Glutamatergic neuron (in vitro differentiated cells): Measurements from ENCODE around the gene CEBPA. TPM values are rescaled to one million over a fixed set of nuclear protein-coding genes. Genes with fewer than 3 reads are reported as not detected.

ENCODE experiments used
- DNase-seq: peaks from one replicate; pipeline ENCODE4 v3.0.0; 2022
- H3K27ac Mint-ChIP-seq: one replicate; pipeline ENCODE4 v1.8.0; 2020; ENCODE audit warnings: mild to moderate bottlenecking, mixed read lengths, inconsistent platforms; ENCODE audit not compliant: unreplicated experiment
- H3K27me3 Mint-ChIP-seq: one replicate; pipeline ENCODE4 v1.8.0; 2020; ENCODE audit warnings: mild to moderate bottlenecking, moderate library complexity, mixed read lengths, inconsistent platforms; ENCODE audit not compliant: unreplicated experiment
- H3K36me3 Mint-ChIP-seq: one replicate; pipeline ENCODE4 v1.8.0; 2020; ENCODE audit warnings: mild to moderate bottlenecking, mixed read lengths, inconsistent platforms; ENCODE audit not compliant: unreplicated experiment
- H3K4me1 Mint-ChIP-seq: one replicate; pipeline ENCODE4 v1.8.0; 2020; ENCODE audit warnings: mild to moderate bottlenecking, low read depth, mixed read lengths, inconsistent platforms; ENCODE audit not compliant: unreplicated experiment
- H3K4me3 Mint-ChIP-seq: one replicate; pipeline ENCODE4 v1.8.0; 2020; ENCODE audit warnings: mild to moderate bottlenecking, mixed read lengths, inconsistent platforms; ENCODE audit not compliant: unreplicated experiment
- H3K9me3 Mint-ChIP-seq: one replicate; pipeline ENCODE4 v1.8.0; 2020; ENCODE audit warnings: mild to moderate bottlenecking, moderate library complexity, mixed read lengths, inconsistent platforms; ENCODE audit not compliant: unreplicated experiment
- total RNA-seq: library from RNA; stranded (reverse); fragmentation: NEBNext Ultra II Directional; extraction: Animal tissue kit (Norgen Biotek cat#: 25700); gene quantifications from one replicate; pipeline ENCODE4 v1.2.1, GENCODE V29; 2021; ENCODE audit not compliant: unreplicated experiment
- TF ChIP-seq, protein P1 (sequence below): fragments of 200-600 bp; sonication (generic); IDR thresholded peaks from one replicate; pipeline ENCODE4 v1.5.0; 2021; ENCODE audit not compliant: partially characterized antibody, unreplicated experiment

Gene CEBPA
- total RNA-seq, 1 donor from 2014 or later: 0.66 TPM

DNA sequence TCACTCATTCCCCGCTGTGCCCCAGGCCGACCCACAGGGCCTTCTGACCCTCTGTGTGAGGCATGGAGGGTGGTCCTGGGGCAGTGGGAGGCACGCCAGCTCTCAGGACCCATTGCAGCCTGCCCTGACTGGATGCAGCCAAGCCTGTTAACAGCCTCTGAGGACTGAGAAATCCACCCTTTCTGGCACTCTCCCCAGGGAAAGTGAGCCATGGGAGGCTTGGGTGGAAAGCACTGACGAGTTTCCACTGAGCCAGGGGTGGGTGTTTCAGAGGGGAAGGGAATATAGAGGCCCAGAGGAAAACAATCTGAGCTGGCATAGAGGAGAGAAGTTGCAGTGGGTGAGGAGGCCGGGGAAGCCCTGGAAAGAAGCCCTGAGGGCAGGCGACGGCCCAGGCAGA, 46.1 kb downstream of the CEBPA start:
- peaks cover 4% of the 10 kb centered on the region for H3K27me3 Mint-ChIP-seq
- H3K9me3 Mint-ChIP-seq: peaks cover 5% of the 10 kb centered on the region
- no peak for DNase-seq
- H3K27ac Mint-ChIP-seq: no peak overlapping the region
- H3K36me3 Mint-ChIP-seq: peaks cover 6% of the 10 kb centered on the region
- H3K4me1 Mint-ChIP-seq: peaks cover 4% of the 10 kb centered on the region
- H3K4me3 Mint-ChIP-seq: no peak overlapping the region
- TF ChIP-seq, protein P1, sequence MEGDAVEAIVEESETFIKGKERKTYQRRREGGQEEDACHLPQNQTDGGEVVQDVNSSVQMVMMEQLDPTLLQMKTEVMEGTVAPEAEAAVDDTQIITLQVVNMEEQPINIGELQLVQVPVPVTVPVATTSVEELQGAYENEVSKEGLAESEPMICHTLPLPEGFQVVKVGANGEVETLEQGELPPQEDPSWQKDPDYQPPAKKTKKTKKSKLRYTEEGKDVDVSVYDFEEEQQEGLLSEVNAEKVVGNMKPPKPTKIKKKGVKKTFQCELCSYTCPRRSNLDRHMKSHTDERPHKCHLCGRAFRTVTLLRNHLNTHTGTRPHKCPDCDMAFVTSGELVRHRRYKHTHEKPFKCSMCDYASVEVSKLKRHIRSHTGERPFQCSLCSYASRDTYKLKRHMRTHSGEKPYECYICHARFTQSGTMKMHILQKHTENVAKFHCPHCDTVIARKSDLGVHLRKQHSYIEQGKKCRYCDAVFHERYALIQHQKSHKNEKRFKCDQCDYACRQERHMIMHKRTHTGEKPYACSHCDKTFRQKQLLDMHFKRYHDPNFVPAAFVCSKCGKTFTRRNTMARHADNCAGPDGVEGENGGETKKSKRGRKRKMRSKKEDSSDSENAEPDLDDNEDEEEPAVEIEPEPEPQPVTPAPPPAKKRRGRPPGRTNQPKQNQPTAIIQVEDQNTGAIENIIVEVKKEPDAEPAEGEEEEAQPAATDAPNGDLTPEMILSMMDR: no peak

DNA sequence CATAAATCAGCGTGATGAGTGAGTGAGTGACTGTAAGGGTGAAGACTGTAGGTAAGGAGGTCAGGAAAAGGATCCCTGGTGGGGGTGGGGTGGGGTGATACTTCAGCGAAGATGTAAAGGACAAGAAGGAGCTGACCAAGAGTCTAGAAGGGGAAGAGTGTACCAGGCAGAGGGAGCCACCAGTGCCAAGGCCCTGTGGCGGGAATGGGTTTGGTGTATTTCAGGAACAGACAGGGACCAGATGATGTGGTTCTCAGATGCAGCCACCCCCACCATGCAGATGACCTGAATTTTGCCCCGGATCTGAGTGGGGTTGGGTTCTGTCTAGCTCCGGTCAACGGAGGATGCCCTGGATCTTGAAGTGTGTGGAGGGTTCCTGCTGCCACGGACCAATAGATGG, 46.6 kb downstream of the CEBPA start:
- Mint-ChIP-seq H3K36me3 (peaks cover 6% of the 10 kb centered on the region), H3K27me3 (peaks cover 4% of the 10 kb centered on the region), H3K9me3 (peaks cover 5% of the 10 kb centered on the region), H3K27ac (no peak overlapping the region), H3K4me3 (no peak overlapping the region), H3K4me1 (peaks cover 4% of the 10 kb centered on the region)
- TF ChIP-seq, protein P1: no peak
- DNase-seq: no peak

DNA sequence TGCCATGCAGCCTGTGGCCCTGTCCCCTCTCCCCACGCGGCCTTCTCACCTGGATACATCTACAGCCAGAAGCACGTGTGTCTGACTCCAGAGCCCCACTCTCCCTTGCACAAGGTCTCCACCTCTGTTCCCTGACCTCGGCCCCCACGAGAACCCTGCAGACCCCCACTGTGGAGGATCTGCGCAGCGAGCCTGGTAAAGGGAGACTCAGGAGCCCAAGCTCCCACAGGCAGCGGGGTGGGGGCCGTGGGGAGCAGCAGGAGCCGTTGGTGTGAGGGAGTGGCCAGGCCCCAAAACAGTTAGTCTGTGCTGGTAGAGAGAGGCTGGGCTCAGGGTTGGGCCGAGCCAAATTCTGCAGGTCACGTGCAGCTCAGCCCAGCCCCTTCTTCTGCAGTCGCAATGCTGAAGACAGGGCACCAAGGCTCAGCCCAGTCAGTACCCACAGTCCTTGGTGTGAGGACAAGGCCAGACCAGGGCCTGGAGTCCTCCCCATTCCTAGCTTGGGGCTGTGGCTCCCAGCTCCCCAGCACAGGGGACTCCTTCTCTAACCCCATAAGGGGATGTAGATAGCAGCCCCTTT, 48.0 kb downstream of the CEBPA start:
- H3K4me1 Mint-ChIP-seq: peaks cover 4% of the 10 kb centered on the region
- no peak overlapping the region for H3K27ac Mint-ChIP-seq
- H3K36me3 Mint-ChIP-seq: peaks cover 2% of the 10 kb centered on the region
- TF ChIP-seq, protein P1: no peak
- peaks cover 4% of the 10 kb centered on the region for H3K27me3 Mint-ChIP-seq
- H3K4me3 Mint-ChIP-seq: no peak overlapping the region
- no peak for DNase-seq
- H3K9me3 Mint-ChIP-seq: peaks cover 3% of the 10 kb centered on the region

DNA sequence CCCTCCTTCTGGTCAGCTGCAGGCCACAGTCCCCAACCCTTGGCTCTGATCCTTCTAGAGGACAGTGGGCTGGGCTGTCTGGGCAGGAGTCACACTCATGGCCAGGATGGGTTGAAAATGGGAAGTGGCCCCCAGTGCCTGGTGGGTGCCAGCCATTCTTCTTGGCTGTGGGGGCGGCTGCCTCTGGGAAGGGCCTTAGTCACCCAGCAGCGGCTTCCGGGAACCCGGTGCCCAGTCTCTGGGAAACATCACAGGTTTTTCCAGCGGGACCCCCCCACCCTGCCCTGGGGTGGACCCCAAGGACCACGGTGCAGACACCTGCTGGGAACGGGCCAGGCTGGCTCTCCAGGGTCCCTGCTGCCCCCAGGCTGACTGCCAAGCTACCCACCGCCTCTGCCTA, 49.4 kb downstream of the CEBPA start:
- TF ChIP-seq, protein P1: no peak
- DNase-seq: no peak
- Mint-ChIP-seq H3K9me3 (peaks cover 2% of the 10 kb centered on the region), H3K4me3 (no peak overlapping the region), H3K27ac (no peak overlapping the region), H3K4me1 (peaks cover 4% of the 10 kb centered on the region), H3K36me3 (no peaks in the 10 kb centered on the region), H3K27me3 (peaks cover 6% of the 10 kb centered on the region)

DNA sequence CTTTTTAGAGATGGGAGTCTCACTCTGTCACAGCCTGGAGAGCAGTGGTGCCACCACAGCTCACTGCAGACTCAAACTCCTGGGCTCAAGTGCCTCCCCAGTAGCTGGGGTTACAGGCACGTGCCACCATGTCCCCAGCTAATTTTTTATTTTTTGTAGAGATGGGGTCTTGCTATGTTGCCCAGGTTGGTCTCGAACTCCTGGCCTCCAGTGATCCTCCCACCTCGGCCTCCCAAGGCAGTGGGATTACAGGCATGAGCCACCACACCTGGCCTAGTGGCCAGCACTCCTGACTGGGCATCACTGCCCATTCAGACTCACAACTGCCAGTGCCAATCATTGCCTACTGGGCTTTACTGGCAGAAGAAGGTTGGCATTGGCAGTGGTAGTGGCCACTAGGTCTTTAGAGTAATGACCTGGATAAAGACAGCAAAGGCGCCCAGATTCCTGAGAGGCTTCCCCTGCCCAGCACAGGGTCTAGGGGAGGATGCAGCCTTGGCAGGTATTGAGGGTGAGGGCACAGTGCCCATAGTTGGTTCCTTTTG, 49.8 kb downstream of the CEBPA start:
- DNase-seq: no peak
- H3K9me3 Mint-ChIP-seq: no peaks in the 10 kb centered on the region
- TF ChIP-seq, protein P1: no peak
- H3K36me3 Mint-ChIP-seq: no peaks in the 10 kb centered on the region
- H3K27me3 Mint-ChIP-seq: peaks cover 6% of the 10 kb centered on the region
- H3K4me1 Mint-ChIP-seq: peaks cover 4% of the 10 kb centered on the region
- no peak overlapping the region for H3K4me3 Mint-ChIP-seq
- H3K27ac Mint-ChIP-seq: no peak overlapping the region
